IgD-negative memory B cell (primary cell): Measurements from ENCODE around the gene OR7D2. TPM values are rescaled to one million over a fixed set of nuclear protein-coding genes. Genes with fewer than 3 reads are reported as not detected.
"Not testable (repeated sequence)": the region's sequence is repeated elsewhere in the genome, so short reads cannot be mapped to it uniquely, and the experiment has no call there.

ENCODE experiments used
- H3K27ac Mint-ChIP-seq, 3 donors: one replicate each; pipeline ENCODE4 v1.8.0; 2020 to 2022; ENCODE audit warnings: mild to moderate bottlenecking in 3 of 3, mixed read lengths in 3 of 3, moderate library complexity in 1 of 3
- H3K27me3 Mint-ChIP-seq: one replicate; pipeline ENCODE4 v1.8.0; 2021; ENCODE audit warnings: mixed read lengths
- H3K36me3 Mint-ChIP-seq: one replicate; pipeline ENCODE4 v1.8.0; 2020; ENCODE audit warnings: mild to moderate bottlenecking, mixed read lengths
- H3K4me1 Mint-ChIP-seq, 3 donors: one replicate each; pipeline ENCODE4 v1.8.0; 2020 to 2022; ENCODE audit warnings: mixed read lengths in 3 of 3, mild to moderate bottlenecking in 1 of 3
- H3K4me3 Mint-ChIP-seq, 4 donors: one replicate each; pipeline ENCODE4 v1.8.0; 2020 to 2022; ENCODE audit warnings: mild to moderate bottlenecking in 4 of 4, mixed read lengths in 4 of 4, moderate library complexity in 3 of 4
- H3K9me3 Mint-ChIP-seq, 3 donors: one replicate each; pipeline ENCODE4 v1.8.0; 2020 to 2021; ENCODE audit warnings: mixed read lengths in 3 of 3, mild to moderate bottlenecking in 1 of 3
- polyA plus RNA-seq: library from polyadenylated mRNA; unstranded; fragments of 300-500 nt; fragmentation: Illumina TruSeq; gene quantifications from one replicate; pipeline ENCODE4 v1.2.3, GENCODE V29; 2021

OR7D2 gene
- polyA plus RNA-seq, 1 donor from 2014 or later: 0.43 TPM

DNA sequence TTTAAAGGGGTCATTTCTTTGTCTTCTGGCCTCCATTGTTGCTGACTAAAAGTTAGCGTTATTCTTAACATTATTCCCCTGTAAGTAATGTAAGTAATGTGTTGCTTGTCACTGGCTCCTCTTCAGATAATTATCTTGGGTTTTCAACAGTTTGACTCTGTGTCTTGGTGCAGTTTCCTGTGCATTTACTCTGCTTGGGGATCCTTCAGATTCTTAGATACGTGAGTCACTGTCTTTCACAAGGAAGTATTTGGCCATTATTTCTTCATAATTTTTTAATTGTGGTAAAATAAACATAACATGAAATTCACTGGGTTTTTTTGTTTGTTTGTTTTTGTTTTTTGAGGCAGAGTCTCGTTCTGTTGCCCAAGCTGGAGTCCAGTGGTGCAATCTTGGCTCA lies 13.5 kb upstream of the OR7D2 start:
- Mint-ChIP-seq H3K4me1 (no peaks in the 10 kb centered on the region), H3K27me3 (no peaks in the 10 kb centered on the region), H3K4me3 (no peak overlapping the region), H3K36me3 (peaks cover 20% of the 10 kb centered on the region), H3K9me3 (peaks cover 6 to 22% (median 16%) of the 10 kb centered on the region in 3 donors), H3K27ac (no peak overlapping the region)

DNA sequence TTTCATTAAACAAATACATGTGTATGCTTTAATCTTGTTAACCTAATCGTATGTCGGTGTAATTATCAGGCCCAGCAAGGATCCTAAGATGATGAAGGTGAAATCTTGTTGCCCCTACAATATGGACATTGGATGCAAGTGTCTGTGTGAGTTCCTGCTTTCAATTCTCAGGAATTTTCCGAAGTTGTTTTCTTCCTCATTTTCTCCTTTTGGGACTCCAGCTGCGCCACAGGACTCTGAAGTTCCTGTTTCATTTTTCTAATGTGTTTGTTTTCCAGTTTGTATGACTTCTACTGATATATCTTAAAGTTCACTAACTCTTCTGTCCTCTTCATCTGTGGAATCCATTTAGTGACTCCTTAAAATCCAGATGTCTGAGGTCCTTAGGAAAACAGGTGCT lies 11.9 kb upstream of the OR7D2 start:
- Mint-ChIP-seq H3K27ac (no peak overlapping the region), H3K4me1 (no peaks in the 10 kb centered on the region), H3K36me3 (peaks cover 13% of the 10 kb centered on the region), H3K27me3 (no peaks in the 10 kb centered on the region), H3K4me3 (no peak overlapping the region), H3K9me3 (peaks cover 6 to 16% (median 12%) of the 10 kb centered on the region in 3 donors)

DNA sequence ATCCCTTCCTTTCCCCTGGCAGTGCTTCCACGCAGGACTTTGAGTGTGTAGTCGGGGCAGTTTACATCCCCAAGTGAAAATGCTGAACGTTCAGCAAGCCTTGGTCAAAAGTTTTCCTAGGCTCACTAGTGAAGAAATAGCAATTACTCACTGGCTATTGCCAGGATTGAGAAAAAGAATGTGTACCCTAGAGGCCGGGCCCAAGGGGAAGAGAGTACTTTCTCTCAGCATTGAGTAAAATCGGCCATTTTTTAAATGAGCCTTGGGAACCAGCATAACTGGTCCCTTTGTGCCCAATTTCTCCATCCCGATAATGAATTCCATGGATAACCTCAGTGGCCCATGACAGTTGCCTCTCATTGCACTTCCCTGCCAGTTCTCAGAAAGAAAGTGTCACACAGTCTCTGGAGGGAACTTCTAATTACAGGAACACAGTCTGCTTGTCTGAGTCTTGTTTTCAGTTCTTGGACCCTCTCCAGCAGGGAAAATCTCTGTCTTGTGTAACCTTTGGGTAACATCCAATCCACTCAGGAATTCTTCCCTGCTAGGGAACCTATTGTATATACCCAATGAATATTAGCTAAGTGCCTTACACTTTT lies 7.3 kb upstream of the OR7D2 start:
- H3K27me3 Mint-ChIP-seq: no peaks in the 10 kb centered on the region
- H3K36me3 Mint-ChIP-seq: no peaks in the 10 kb centered on the region
- H3K9me3 Mint-ChIP-seq: peaks cover 2 to 4% (median 4%) of the 10 kb centered on the region in 3 donors
- no peak overlapping the region for H3K4me3 Mint-ChIP-seq
- H3K27ac Mint-ChIP-seq: no peak overlapping the region
- H3K4me1 Mint-ChIP-seq: no peaks in the 10 kb centered on the region

DNA sequence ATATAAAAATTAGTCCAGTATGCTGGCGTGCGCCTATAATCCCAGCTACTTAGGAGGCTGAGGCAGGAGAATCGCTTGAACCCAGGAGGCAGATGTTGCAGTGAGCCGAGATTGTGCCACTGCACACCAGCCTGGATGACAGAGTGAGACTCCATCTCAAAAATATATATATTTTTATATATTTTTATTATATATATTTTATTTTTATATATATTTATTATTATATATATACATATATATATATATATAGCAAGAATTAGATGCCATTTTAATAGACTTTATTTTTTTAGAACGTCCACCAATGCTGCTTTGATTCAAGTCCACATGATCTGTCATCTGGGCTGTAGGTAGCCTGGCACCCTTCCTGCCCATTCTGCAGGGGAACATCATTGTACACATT lies 3.5 kb upstream of the OR7D2 start:
- peaks cover 0 to 3% (median 0%) of the 10 kb centered on the region in 3 donors for H3K9me3 Mint-ChIP-seq
- peaks cover 3% of the 10 kb centered on the region for H3K36me3 Mint-ChIP-seq
- H3K4me3 Mint-ChIP-seq: peak overlapping the region in 1 of 4 donors; percentile 1
- peaks cover 3% of the 10 kb centered on the region for H3K27me3 Mint-ChIP-seq
- H3K27ac Mint-ChIP-seq: no peak overlapping the region
- peaks cover 0 to 2% (median 0%) of the 10 kb centered on the region in 3 donors for H3K4me1 Mint-ChIP-seq

DNA sequence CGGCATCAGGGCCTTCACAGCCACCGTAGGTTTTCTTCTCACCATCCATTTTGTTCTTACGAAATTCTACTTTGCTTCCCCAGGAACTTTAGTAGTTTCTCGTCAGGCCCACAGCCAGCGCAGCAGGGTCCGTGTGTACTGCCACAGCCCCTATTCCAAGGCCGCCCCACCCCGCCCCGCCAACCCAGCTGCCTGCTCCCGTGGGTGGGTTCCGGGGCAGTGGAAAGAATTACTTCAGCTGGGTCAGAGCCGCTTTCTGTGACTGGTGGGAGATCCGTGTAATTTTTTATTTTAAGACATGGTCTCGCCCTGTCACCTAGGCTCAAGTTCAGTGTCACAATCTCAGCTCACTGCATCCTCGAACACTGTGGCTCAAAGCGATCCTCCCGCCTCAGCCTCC lies 4.2 kb downstream of the OR7D2 start:
- H3K36me3 Mint-ChIP-seq: peaks cover 2% of the 10 kb centered on the region
- H3K4me3 Mint-ChIP-seq: no peak overlapping the region
- H3K9me3 Mint-ChIP-seq: peaks cover 5 to 14% (median 5%) of the 10 kb centered on the region in 3 donors
- peaks cover 6% of the 10 kb centered on the region for H3K27me3 Mint-ChIP-seq
- peaks cover 0 to 3% (median 0%) of the 10 kb centered on the region in 3 donors for H3K4me1 Mint-ChIP-seq
- H3K27ac Mint-ChIP-seq: no peak overlapping the region

DNA sequence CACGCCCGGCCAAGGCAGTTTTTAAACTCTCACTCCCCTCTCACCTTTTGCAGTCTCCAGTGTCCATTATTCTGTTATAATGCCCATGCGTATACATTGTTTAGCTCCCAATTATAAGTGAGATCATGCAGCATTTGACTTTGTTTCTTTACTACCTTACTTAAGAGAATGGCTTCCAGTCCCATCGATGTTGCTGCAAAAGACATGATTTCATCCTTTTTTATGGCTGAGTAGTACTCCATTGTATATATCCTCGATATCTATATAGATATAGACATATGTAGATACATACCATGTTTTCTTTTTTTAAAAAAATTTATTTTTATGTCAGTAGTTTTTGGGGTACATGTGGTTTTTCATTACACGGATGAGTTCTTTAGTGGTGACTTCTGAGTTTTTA lies 8.4 kb downstream of the OR7D2 start:
- peaks cover 2% of the 10 kb centered on the region for H3K27me3 Mint-ChIP-seq
- H3K36me3 Mint-ChIP-seq: no peaks in the 10 kb centered on the region
- peaks cover 11 to 24% (median 15%) of the 10 kb centered on the region in 3 donors for H3K9me3 Mint-ChIP-seq
- H3K4me1 Mint-ChIP-seq: peaks cover 0 to 1% (median 0%) of the 10 kb centered on the region in 3 donors
- H3K27ac Mint-ChIP-seq: no peak overlapping the region
- no peak overlapping the region for H3K4me3 Mint-ChIP-seq

DNA sequence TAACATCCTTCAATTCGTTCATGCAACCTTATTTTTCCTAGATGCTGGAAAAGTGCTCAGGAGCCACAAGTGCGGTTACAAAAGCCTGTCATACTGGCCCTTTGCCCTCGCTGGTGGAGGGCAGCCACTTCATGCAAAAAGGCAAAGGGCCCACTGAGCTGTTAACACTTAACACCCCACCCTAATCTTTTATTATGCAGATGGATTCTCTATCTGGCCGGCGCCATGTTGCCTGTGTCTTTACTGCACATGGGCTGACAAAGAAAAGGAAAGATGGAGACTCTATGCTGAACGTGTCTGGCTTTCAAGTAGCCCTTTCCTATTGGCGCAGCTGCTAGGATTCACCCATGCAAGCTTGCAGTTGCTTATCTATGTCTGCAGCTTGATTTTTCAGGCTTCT lies 10.8 kb downstream of the OR7D2 start:
- Mint-ChIP-seq H3K4me3 (no peak overlapping the region), H3K27ac (no peak overlapping the region), H3K4me1 (peaks cover 0 to 1% (median 0%) of the 10 kb centered on the region in 3 donors), H3K9me3 (peaks cover 13 to 24% (median 17%) of the 10 kb centered on the region in 3 donors), H3K36me3 (no peaks in the 10 kb centered on the region), H3K27me3 (peaks cover 2% of the 10 kb centered on the region)

DNA sequence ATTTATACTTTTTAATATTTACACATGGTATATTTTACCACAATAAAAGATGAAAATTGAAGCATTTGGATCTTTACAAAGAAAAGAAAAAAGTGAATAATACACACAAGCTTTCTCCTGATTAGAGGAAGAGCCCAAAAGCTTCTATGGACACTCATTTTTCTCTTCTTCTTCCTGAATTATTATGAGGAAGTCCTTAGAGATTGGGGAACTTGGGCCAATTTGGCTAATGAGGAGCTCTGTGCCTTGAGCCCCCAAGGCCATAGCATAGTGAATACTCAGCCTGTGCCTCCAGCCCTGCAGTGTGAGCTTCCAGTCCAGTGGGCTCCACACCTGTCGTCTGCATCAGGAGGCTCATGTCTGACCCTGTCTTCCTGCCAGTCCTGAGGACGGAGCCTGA lies 19.3 kb downstream of the OR7D2 start:
- H3K4me3 Mint-ChIP-seq, H3K36me3 Mint-ChIP-seq, H3K4me1 Mint-ChIP-seq, H3K9me3 Mint-ChIP-seq, H3K27me3 Mint-ChIP-seq, H3K27ac Mint-ChIP-seq: not testable (repeated sequence)

DNA sequence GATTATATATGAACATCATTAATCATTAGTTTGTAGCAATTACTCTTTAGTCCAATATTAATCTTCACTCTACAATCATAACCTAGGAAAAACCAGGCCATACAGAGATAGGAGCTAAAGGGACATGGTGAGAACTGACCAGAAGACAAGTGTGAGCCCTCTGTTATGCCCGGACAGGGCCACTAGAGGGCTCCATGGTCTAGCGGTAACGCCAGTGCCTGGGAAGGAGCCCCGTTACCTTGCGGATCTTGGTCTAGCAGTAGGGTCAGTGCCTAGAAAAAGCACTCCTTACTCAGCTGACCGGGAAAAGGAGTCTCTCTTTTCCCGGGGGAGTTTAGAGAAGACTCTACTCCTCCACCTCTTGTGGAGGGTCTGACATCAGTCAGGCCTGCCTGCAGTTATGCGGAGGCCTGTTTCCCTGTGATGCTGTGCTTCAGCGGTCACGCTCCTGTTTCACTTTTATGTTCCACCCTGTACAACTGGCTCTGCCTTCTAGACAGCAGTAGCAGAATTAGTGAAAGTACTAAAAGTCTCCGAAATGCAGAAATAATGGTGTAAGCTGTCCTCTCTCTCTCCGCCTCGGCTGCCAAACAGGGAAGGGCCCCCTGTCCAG lies 26.8 kb downstream of the OR7D2 start:
- Mint-ChIP-seq H3K4me3 (peak overlapping the region in 3 of 4 donors; percentile 28 to 79 (median 65)), H3K27ac (peak overlapping the region in 1 of 3 donors; percentile 63), H3K27me3 (no peaks in the 10 kb centered on the region), H3K4me1 (peaks cover 0 to 4% (median 2%) of the 10 kb centered on the region in 3 donors), H3K36me3 (no peaks in the 10 kb centered on the region), H3K9me3 (peaks cover 0 to 3% (median 0%) of the 10 kb centered on the region in 3 donors)

DNA sequence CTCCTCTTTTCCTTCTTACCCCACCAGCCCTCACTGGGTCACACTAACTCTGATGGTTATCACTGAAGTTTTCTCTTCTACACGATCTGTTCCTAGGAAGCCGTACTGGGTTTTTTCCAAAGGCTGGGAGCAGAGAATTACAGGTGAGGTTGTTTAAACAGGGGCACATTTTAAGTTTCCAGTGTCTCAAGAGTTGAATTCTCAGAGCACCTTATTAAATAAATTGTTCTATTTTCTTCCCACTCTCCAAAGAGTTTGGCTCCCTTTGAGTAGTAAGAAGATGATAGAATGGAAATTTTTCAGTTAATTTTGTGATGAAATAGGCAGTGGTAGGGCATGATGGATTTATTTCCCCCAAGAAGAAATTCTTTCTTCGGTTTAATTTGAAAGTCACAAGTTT lies 40.7 kb downstream of the OR7D2 start, which contains the start of gene OR7D4:
TSS of gene OR7D4 (minus strand) at position 101 of the 400 bp plus-strand sequence. CDS start 4,752 bp downstream, outside the sequence.
- H3K4me3 Mint-ChIP-seq: no peak within 1 kb of the TSS
- H3K27ac Mint-ChIP-seq: no peak within 1 kb of the TSS
- H3K36me3 Mint-ChIP-seq: no peaks in the 10 kb centered on the region
- H3K9me3 Mint-ChIP-seq: peaks cover 3 to 14% (median 8%) of the 10 kb centered on the region in 3 donors
- no peaks in the 10 kb centered on the region for H3K4me1 Mint-ChIP-seq
- peaks cover 4% of the 10 kb centered on the region for H3K27me3 Mint-ChIP-seq

Other genes with a start within 250 kb of the OR7D2 start
- gene MUC16, start 168.6 kb upstream of the OR7D2 start, polyA plus RNA-seq: not detected
- gene OR1M1, start 91.9 kb upstream of the OR7D2 start, polyA plus RNA-seq: not detected
- not detected for gene OR7G2, start 71.5 kb upstream of the OR7D2 start, polyA plus RNA-seq
- gene OR7G1, start 63.2 kb upstream of the OR7D2 start, polyA plus RNA-seq: not detected
- gene OR7G3, start 52.0 kb upstream of the OR7D2 start, polyA plus RNA-seq: not detected
- 51.6 TPM for gene ZNF317, start 38.6 kb upstream of the OR7D2 start, polyA plus RNA-seq
- not detected for gene OR7D4, start 40.6 kb downstream of the OR7D2 start, polyA plus RNA-seq
- not detected for gene OR7E24, start 72.0 kb downstream of the OR7D2 start, polyA plus RNA-seq
- gene ZNF699, start 130.9 kb downstream of the OR7D2 start, polyA plus RNA-seq: 8.6 TPM
- gene ZNF559, start 145.2 kb downstream of the OR7D2 start, polyA plus RNA-seq: 24.6 TPM
- 1.6 TPM for gene ZNF177, start 184.0 kb downstream of the OR7D2 start, polyA plus RNA-seq